HG02885 (cell line): ENCODE measurements around the gene MAPK12.

ENCODE experiments used
- ATAC-seq: cut with Tn5 transposase; IDR thresholded peaks from one replicate; pipeline ENCODE4 v1.9.1; 2021; ENCODE audit warnings: mild to moderate bottlenecking; ENCODE audit not compliant: unreplicated experiment, poor library complexity

The MAPK12 gene

DNA sequence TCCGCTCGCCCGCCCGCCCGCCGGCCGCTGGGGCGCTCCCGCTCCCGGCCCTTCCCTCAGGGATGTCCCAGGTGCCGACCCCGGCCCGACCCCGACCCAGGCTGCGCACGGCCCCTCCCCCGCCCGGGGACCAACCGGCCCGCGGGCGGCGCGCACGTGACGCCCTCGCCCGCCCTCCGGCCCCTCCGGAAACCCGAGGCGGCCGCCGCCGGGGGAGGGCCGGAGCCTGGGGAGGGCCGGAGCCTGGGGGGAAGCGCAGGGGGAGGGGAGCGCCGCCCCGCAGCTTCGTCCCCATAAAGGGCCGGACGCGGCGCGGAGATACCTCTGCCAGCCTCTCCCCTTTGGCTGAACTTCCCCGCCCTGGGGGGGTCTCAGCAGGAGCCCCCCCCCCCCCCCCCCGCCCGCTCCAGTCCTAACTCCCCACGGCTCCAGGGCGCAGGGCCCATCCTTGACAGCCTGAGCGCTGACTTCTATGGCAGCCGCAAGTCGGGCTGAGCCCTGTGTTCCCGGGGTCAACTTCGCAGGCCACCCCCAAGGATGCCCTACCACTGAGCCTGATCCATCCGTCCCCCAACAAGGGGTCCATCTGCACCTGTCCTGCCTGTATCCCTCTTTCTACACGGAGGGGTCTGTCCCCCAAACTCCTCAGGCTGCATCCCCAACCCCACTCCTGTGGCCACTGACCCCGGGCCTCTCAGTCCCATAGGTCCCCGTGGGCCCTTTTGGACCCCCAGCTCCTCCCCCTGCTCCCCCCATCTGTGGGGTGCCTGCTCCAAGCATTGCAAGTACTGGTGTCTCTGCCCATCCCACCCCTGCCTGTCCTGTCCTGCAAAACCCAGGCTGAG, at the start of gene MAPK12:
Gene MAPK12 (minus strand): TSS at position 69 of the 845 bp plus-strand sequence. CDS start 174 bp downstream, outside the sequence.
- ATAC-seq, result peak; percentile 56

- ATAC-seq, result no peak
Observed at GRCh38 chr22:50310949-50311444, 49.5 kb upstream of the MAPK12 start.

DNA sequence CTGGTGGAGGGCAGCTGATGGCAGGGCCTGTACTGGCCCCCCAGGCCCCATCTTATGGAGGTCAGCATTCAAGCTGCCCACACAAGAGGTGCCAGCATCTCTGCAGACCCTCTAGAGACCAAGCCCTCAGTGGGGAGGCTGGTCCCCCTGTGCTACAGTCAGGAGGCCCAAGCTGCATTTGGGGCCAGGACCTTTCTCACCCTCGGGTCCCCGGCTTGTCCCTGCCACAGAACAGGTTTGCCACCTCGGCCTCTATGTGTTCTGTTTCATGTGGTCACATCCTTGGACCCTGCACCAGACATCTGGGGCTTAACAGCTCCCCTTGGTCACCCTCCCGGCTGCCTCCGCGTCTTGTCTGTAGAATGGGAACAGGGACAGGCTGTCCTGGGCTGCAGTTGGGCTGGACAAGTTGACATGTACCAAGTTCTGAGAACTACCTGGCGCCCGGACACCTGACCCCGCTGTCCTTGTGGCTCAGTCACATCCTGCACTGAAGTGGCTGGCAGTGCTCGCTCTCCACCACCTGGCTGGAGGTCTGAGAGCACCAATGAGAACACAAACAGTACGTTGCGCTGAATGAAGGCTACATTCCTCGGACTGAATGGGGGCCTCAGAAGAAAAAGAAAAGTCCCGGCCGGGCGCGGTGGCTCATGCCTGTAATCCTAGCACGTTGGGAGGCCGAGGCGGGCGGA, 48.7 kb upstream of the MAPK12 start:
- ATAC-seq, result no peak

DNA sequence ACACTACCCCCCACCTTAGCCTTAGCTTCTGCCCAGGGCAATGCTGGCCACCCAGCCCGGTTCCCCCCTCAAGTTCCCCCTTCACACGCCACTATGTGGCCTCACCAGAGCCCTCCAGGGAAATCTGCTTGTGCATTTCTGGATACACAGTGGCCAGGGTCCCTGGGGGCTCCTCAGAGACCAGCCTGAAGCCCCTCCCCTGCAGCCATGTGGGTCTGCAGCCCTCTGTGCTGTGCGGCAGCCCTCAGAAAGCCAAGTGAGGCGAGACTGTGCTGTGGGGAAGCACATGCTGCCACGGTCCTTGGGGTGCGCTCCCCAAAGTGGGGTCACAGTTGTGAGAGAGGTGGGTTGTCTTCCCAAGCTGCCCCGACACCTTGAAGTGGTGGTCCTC, 48.1 kb upstream of the MAPK12 start:
- ATAC-seq, result no peak

DNA sequence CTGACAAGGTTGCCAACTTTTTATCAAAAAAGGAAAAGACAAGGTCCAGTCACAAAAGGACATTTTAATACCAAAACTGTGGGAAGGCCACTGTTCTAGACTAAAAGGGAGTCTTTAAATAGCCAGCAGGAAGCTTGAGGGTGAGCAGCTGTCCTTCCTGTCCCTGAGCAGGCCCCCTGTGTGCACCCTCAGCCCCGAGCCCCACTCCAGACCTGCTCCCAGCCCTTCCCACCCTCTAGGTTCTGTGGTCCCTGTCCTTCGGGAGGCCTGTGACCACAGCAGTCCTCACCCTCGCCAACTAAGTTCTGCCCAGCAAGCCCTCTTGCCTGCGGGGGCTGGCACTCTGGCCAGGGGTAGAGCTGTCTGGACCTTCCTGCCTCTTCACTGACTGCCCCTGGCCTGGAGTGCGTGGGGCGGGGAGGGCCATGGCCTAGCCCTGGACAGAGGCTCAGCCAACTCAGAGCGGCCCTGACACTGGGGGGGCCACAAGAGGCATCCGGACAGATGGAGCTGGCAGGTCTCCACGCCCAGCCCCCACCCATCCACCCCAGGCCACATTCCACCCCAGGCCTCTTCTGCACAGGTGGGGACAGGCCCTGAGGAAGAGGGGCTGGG, 47.6 kb upstream of the MAPK12 start:
- ATAC-seq, result no peak

GRCh38 chr22:50308597-50308935, 47.1 kb upstream of the MAPK12 start:
- ATAC-seq, result no peak

DNA sequence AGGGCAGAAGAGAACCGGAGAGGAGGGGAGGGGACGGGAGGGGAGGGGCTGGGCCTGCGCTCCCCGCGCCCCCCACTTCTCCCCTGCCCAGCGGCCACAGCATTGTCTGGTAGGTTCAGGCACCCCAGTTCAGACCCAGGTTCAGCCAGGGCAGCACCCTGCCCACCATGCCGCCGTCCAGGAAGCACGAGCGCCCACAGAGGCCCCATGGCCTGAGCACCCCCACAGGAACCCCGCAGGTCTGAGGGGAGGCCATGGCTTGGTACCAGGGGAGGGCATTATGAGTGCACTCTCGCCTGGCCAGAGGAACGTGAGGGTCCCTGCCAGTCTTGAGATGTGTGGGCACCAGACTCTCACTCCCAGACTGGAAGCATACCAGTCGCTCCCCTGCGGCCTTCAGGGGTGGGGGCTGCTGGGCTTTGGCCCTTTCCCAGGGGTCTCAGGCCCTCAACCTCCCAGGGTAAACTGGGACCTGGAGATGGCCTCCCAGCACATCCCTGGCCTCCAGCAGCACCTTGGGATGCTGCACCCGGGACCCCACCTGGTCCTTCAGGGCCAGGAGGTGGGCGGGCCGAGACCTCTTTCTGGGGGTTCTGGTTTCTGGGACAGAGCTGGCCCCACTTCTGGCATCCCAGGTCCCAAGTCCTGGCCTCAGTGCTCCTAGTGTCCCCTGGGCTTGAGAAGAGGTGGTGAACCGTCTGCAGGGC, 46.6 kb upstream of the MAPK12 start:
- no peak for ATAC-seq

- ATAC-seq, result peak; percentile 43
Observed at GRCh38 chr22:50306753-50307749, 45.6 kb upstream of the MAPK12 start, which contains the start of gene PLXNB2. Gene PLXNB2, minus strand, starts transcription at chr22:50307646. Its CDS starts 17,062 bp downstream, at chr22:50290584.

DNA sequence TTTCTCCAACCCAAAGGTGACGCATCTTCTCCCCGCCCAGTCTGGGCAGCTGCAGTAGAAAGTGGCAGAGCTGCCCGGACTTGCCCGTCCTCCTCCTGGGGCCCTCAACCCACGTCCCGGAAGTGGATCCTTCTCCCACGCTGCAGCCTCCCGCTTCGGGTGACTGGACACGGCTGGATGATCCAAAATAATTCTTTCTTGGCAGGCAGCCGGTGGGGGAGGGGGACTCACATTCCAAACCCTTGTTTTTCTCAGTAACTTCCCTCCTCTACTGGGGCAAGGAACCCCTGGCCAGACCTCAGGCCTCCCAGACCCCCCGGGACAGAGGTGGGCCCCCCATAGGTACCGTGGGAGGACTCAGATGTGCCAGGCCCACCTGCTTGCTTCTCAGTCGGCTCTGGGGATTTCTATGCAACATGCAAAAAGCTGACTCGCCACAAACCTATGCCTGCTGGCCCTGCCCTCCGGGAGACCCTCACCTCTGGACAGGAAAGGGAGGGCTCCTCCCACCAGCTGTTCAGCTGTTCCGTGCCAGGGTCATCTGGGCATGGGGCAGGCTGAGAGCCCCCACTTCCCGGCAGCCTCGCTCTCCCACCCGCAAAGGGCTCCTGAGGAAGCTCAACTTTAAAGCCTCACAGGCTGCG, 44.6 kb upstream of the MAPK12 start:
- no peak for ATAC-seq

DNA sequence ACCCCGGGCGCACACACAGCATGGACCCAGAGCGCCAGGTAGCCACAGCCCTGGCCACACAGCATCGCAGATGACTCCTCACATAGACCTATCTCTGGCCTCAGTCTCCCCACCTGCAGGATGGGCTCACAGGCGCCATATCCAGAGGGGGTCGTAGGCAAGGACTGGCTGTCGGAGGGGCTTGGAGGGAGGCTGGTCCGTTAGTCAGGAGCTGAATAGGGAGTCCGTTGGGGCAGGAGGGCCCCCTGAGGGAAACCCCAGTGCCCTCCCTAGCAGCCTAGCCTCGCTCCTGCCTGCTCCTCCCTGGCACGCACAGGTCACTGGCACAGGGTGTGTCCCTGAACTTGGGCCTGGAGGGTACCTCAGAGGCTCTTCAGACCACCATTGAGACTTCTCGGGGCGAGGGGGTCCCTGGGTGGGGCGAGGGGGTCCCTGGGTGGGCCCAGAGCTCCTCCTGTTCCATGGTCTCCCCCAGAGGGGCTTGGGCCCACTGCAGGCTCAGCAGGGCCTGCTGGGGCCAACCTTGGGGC, 44.0 kb upstream of the MAPK12 start:
- no peak for ATAC-seq

DNA sequence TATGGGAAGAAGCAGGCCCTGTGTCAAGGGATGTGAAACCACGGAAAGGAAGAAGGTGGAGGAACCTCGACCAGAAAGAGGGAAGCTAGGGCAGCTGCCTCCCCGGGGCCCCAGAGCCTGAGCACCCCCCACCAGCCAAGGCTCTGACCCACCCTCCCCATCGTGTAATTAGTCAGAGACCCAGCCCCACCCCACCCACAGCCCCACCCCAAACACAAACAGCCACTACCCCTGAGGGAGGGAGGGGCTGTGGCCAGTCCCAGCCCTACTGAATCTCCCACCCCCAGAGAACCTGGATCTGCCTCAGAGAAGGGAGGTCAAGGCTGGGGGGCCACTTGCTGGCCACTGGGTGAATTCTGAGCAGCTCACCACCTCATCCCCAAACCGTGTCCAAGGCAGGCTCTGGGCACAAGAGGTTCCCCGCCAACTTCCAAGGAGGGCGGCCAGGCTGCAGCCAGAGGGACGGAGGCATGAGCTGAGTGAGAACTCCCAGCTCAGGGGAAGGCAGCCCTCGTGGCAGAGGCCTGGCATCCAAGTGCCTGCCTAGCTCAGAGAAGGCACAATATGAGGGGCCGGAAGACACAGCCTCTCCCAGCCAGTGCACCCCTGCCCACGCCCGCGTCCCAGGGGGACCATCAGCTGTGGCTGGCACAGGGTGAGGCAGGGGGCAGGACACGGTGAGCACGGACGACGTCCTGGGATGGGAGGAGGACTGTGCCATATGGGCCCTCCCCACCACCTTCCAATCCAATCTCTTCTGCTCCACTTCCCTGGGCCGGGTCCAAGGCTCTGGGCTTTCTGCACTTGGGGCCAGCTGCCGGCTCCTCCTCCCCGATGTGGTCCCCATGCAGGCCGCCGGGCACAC, 43.3 kb upstream of the MAPK12 start:
- ATAC-seq, result no peak

DNA sequence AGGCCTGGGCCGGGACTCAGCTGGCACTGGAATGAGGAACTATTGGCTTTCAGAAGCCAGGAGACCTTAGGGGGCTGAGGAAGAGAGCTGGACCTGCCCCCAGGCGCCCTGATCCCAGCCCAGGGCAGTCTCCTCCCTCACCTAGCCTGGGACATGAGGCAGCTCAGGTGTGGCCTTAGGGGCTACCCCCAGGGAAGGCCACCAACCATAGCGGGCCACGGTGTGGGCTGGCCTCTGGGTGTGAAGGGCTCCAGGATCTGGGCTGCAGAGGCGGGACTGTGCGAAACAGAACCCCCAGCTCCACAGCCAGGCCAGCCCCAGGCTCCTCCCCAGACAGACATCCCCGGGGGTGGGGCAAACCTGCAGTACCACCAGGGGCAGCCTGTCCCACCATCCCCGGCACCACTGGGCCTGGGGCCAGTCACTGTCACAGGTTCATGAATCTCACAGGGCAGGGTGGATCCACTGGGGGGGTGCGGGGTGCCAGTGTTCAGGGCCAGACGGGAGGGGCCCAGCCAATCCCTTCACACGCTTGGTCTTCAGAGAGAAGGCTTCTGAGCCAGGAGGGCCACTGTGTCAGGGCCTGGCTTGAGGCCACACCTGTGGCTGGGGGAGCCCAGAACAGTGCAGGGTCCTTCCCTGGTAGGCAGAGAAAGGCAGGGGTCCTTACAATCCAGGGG, 42.5 kb upstream of the MAPK12 start:
- no peak for ATAC-seq

DNA sequence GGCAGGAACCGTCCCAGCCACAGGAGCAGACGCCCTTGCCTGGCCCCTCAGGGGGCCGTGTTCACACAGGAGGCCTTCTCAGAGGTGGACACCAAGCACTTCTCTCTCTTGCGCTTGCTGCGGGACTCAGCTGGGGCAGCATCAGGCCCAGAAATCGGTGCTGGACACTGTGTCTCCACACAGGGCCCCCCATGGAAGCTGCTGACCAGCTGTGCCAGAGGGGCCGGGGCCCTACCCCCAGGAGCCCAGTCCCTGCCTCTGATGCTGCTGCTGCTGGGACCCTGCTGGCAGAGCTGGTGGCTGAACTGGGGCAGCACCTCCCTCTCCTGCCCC, 42.0 kb upstream of the MAPK12 start:
- no peak for ATAC-seq

DNA sequence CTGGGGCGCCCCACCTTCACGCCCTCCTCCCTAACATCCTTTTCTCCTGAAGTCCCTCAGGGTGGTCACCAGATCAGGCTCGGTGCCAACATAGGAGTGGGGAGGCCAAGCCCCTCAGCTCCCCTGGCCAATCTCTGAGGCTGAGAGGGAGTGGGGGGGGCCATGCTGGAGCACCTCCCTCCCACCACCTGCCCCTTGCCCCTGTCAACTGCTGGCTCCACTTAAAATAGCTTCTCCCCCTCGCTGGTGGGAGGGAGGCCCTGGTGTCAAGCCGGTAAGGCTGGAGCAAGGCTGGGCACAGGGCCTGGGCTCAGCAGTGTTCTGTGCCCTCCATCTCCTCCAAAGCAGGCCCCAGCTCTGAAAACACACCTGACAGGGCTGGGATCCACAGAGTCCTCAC, 41.1 kb upstream of the MAPK12 start:
- no peak for ATAC-seq

DNA sequence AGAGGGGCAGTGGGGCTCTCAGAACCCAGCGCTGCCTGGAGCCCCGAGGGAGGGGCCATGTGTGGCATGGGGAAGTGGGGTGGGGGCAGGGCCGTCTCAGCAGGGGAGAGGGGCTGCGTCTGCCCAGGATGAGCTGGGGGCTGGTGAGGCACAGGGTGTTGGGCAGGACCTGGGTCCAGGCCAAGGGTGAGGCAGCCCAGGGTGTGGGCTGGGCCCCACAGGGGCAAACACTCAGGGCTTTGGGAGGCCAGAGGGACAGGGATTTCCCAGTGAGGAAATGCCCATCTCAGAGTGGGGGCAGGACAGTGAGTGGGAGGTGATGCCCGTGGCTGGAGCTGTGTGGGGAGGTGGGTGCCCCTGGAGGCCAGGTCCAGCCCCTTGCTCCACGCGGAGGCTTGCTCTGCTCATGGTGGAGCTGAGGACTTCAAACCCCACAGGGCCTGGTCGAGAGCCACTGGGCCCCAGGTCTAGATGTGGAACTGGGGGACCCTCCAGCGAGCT, 40.6 kb upstream of the MAPK12 start:
- no peak for ATAC-seq

DNA sequence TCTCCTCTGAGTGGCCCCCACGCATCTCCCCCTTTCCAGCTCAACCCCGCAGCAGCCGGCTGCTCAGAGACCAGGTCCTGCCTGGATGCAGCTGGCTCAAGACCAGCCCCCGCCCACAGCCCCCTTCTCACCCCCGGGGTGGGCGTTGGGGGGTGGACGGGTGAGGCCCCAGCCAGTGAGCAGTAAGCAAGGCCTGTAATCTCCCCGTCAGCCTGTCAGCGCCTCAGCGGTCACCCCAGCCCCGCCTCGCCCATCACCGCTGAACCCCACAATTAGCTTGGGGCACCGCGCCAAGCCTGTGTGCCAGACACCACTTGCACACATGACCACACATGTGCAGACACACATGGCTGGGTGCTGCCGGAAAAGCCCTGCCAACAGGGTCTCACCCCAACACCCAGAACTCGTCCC, 40.1 kb upstream of the MAPK12 start:
- no peak for ATAC-seq

- ATAC-seq, result no peak
Observed at GRCh38 chr22:50300620-50301257, 39.3 kb upstream of the MAPK12 start.
